ENCODE data around the gene CORO2B.

Gene CORO2B

GRCh38 chr15:68596691-68597090 lies 17.9 kb downstream of the CORO2B start:
- no peak for TF ChIP-seq CTCF (IDR thresholded peaks at IDR 0.05; ENCODE audit: low read depth, low read length)
- no peak overlapping the region for H3K4me3 ChIP-seq (ENCODE audit: low read depth, low read length)

- no peak overlapping the region for H3K4me3 ChIP-seq (ENCODE audit: low read depth, low read length)
- no peak for TF ChIP-seq CTCF (IDR thresholded peaks at IDR 0.05; ENCODE audit: low read depth, low read length)
Measured at GRCh38 chr15:68597581-68597980, 18.8 kb downstream of the CORO2B start.

- no peak overlapping the region for H3K4me3 ChIP-seq (ENCODE audit: low read depth, low read length)
- no peak for TF ChIP-seq CTCF (IDR thresholded peaks at IDR 0.05; ENCODE audit: low read depth, low read length)
Measured at GRCh38 chr15:68598171-68599152, 19.7 kb downstream of the CORO2B start.

- no peak overlapping the region for H3K4me3 ChIP-seq (ENCODE audit: low read depth, low read length)
- TF ChIP-seq CTCF (IDR thresholded peaks at IDR 0.05; ENCODE audit: low read depth, low read length) = no peak
Measured at GRCh38 chr15:68599153-68599545, 20.4 kb downstream of the CORO2B start.

GRCh38 chr15:68599560-68600071 lies 20.8 kb downstream of the CORO2B start:
- no peak for TF ChIP-seq CTCF (IDR thresholded peaks at IDR 0.05; ENCODE audit: low read depth, low read length)
- H3K4me3 ChIP-seq (ENCODE audit: low read depth, low read length) = no peak overlapping the region

GRCh38 chr15:68601206-68602197 lies 22.7 kb downstream of the CORO2B start:
- H3K4me3 ChIP-seq (ENCODE audit: low read depth, low read length) = no peak overlapping the region
- no peak for TF ChIP-seq CTCF (IDR thresholded peaks at IDR 0.05; ENCODE audit: low read depth, low read length)

All from WI38 (cell line).